ENCODE data around the gene PSME1. TPM values are rescaled to one million over a fixed set of nuclear protein-coding genes. Genes with fewer than 3 reads are reported as not detected.

The PSME1 gene
- total and polyA plus RNA-seq, 2 of the 13 experiments (the other 11 are each of a cell fraction or from before 2014, with no cell fraction given) = 159 to 608 TPM

- TF ChIP-seq ZNF414 (CRISPR knock-in tag; IDR thresholded peaks at IDR 0.05) = no peak
- TF ChIP-seq ZFP36L1 (CRISPR knock-in tag; IDR thresholded peaks at IDR 0.05) = no peak
- no peak for TF ChIP-seq JUNB (CRISPR knock-in tag; IDR thresholded peaks at IDR 0.05; ENCODE audit: borderline replicate concordance)
- TF ChIP-seq ZBTB8A (CRISPR knock-in tag; IDR thresholded peaks at IDR 0.05; ENCODE audit: borderline replicate concordance, low read depth) = no peak
- 0 out of 2 replicates have a peak, but pooled peaks have one; percentile 8 for TF ChIP-seq BORCS8-MEF2B (CRISPR knock-in tag; IDR thresholded peaks at IDR 0.05)
- peak; percentile 64; the same call in 1 of the 2 replicates for TF ChIP-seq ATF7-NPFF (CRISPR knock-in tag; IDR thresholded peaks at IDR 0.05; ENCODE audit: low read depth)
- TF ChIP-seq MAFG (CRISPR knock-in tag; IDR thresholded peaks at IDR 0.05) = no peak
- TF ChIP-seq ZNF441 (CRISPR knock-in tag; IDR thresholded peaks at IDR 0.05; ENCODE audit: borderline replicate concordance) = no peak
- TF ChIP-seq SRSF1 (optimal IDR thresholded peaks at IDR 0.05; ENCODE audit: low read depth, low read length) = no peak
- TF ChIP-seq ARID5B (CRISPR knock-in tag; IDR thresholded peaks at IDR 0.05) = no peak
- no peak for TF ChIP-seq ZNF24 (IDR thresholded peaks at IDR 0.05)
- no peak; the same call in 1 of the 2 replicates for TF ChIP-seq NFATC3 (CRISPR knock-in tag; IDR thresholded peaks at IDR 0.05)
- no peak for TF ChIP-seq MTA3 (CRISPR knock-in tag; IDR thresholded peaks at IDR 0.05)
- TF ChIP-seq ZNF768 (CRISPR knock-in tag; IDR thresholded peaks at IDR 0.05) = peak; percentile 85
- no peak for TF ChIP-seq ZNF678 (CRISPR knock-in tag; IDR thresholded peaks at IDR 0.05)
- no peak for TF ChIP-seq ZNF646 (CRISPR knock-in tag; IDR thresholded peaks at IDR 0.05)
- TF ChIP-seq MXD1 (CRISPR knock-in tag; IDR thresholded peaks at IDR 0.05) = 0 out of 2 replicates have a peak, but pooled peaks have one; percentile 20
Observed at GRCh38 chr14:24115422-24116127, 20.4 kb upstream of the PSME1 start (continued).

Measured in HepG2 (cell line).